SKM-1 treated with dmso at 0.1 percent for 144 hours (cell line): Measurements from ENCODE around the gene SFRP2.
A peak's percentile ranks its signal among the peaks of the same experiment; 100 is the strongest.

Source experiments
- DNase-seq: peaks from one replicate; lab custom pipeline; 2025; ENCODE audit not compliant: unreplicated experiment; lab: John Stamatoyannopoulos, UW

The SFRP2 gene

DNA sequence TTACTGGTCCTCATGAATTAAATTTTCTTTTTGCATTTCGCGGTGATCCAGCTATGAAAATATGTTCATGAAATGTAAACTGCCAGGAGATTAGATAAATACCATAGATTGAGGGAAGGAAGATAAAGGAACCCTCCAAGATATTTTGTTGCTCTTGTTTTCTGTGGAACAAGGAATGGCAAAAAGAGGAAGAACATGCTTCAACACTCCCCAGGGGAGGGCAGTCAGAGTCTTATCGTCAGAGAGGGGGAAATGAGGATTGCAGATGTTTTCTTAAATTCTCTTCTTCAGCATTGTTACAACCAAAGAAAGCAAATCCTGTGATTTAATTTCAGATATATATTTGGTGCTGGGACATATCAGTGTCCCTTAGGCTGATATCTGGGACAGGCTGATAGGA lies 9.5 kb upstream of the SFRP2 start:
- DNase-seq = no peak

DNA sequence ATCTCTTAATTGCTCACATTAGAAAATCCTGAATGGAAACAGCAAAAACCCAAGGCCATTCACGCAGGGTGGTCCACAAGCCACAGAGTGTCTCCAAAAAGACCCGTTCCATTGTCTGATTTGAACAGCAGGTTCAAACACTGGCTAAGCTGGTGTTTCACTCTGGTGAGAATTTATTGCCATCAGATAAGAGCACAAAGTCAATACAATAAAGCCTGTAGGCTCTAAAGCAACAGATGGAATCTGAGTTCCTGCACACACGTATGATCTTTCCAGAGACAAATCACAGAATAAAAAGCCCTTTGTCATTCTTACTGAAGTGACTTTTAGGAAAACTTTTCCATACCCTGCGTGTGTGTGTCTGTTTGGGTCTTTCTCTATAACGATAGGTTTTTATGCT lies 5.1 kb upstream of the SFRP2 start:
- no peak for DNase-seq

DNA sequence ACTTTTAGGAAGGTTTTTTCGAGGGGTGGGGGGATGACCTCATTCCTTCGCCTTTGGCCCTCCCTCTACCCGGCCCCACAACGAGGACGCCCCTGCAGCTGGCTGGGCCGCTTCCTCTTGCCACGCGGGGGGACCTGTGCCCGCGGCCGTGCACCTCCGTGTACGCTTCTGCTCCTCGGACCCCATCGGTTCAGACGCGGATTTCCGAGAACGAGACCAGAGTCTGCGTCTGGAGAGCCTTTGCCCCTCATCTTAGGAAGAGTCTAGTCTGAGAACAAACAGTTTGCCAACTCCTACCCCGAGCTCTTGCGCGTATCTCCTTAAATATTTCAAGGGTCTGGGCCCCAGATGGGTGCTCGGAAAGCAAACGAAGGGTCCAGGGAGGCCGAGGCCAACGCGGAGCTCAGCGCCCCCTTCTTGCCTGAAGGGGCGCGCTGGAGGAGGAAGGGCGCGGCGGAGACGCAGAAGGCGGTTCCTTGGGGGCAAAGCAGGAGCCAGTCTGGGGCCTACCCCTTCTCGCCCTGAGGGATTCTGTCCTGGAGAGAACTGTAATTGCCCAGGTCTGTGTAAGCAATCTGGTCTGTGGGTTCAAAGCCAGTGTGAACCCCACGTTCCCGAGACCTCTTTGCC lies 3.9 kb upstream of the SFRP2 start:
- DNase-seq = no peak

- no peak for DNase-seq
Observed at GRCh38 chr4:153791746-153792617, 3.1 kb upstream of the SFRP2 start.

GRCh38 chr4:153790962-153791551 lies 2.2 kb upstream of the SFRP2 start:
- no peak for DNase-seq

DNA sequence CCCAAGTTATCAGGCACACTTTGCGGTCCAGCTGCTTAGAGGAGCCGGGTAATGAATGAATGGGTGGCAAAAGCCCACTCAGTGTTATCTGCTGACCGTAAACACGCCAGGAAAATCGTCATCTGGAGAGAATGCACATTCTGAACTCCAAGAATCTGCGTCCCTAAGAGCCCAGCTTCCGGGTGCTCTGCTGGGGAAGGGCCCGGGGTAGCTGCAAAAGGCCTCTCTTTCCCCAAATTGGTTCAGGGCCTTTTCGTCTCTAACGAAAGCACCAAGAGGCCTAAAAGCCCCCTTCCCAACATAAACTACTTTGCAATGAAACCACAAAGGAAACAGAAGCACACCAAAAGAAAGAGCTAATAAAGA lies 1.6 kb upstream of the SFRP2 start:
- DNase-seq = no peak

DNA sequence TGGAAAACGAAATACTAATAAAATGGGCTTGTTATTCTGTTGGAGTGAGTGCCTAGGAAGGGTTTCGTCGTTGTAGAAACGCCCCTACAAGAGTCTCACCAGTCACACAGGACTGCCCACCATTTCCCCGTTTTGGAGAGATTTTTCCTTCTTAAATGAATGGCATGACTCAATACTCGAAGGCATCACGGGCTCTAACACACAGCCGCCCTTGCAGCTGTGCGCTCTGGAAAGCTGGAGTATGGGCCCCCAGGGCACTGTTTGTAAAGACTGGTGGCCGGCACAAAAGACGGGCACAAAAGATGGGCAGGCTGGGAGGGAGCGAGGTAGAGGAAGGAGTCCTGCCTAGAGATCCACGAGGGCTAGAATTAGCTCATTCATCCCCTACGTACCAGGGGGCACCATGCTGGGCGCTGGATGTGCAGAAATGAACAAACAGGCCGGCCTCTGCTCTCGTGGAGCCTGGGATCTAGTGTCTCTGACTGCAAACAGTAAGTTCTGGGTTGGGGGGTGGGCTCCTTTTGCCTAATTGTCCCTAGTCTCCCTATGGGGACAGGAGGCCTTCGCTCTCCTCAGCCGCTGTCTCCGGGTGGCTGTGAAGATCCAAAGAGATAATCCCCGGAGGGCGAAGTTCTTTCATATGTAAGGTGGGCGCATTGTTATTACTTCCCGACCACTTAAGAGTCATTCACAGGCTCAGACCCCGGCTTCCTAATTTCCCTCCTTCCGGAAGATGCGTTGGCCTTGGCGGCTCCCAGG lies 1.0 kb upstream of the SFRP2 start:
- no peak for DNase-seq

GRCh38 chr4:153788051-153788412 lies 851 bp downstream of the SFRP2 start:
- DNase-seq = no peak

DNA sequence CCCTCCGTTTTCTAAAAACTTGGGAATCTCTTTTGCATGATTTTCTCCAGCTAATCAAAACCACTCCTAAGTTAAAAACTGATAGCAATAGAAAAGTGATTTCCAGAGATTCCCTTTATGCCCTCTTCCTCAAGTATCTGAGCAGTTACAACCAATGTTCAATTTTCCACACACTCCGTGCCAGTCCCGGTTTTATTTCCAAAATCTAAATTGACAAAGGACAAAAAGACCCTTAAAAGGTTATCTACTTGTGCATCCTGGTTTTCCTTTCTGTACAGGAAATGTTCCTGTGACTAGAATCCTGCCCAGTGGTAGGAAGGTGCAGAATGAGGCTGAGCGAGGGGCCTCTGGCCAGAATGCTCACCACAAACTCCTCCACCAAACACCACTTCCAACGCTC lies 1.3 kb downstream of the SFRP2 start:
- DNase-seq = no peak

DNA sequence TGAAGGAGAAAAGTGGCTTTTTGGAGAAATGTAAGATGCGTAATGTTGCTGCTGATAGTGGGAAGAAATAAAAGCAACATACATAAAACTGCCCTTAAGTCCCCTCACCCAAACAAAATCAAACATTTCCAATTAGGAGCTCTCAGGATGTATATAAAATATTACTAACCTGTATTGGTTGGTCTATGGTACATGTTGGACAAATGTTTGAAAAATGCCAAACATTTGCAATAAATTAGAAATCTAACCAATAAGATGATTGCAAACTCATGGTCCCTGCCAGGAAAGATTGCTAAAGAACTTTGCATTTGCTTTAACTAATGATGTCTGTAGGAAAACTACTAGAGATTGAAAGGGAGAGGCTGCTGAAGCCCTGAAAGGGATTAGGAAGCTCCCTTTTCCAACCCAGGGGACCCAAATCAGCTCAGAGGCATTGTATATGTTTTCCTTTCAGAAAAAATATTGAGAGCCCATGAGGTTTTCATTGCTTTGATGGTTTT lies 1.8 kb downstream of the SFRP2 start:
- no peak for DNase-seq

DNA sequence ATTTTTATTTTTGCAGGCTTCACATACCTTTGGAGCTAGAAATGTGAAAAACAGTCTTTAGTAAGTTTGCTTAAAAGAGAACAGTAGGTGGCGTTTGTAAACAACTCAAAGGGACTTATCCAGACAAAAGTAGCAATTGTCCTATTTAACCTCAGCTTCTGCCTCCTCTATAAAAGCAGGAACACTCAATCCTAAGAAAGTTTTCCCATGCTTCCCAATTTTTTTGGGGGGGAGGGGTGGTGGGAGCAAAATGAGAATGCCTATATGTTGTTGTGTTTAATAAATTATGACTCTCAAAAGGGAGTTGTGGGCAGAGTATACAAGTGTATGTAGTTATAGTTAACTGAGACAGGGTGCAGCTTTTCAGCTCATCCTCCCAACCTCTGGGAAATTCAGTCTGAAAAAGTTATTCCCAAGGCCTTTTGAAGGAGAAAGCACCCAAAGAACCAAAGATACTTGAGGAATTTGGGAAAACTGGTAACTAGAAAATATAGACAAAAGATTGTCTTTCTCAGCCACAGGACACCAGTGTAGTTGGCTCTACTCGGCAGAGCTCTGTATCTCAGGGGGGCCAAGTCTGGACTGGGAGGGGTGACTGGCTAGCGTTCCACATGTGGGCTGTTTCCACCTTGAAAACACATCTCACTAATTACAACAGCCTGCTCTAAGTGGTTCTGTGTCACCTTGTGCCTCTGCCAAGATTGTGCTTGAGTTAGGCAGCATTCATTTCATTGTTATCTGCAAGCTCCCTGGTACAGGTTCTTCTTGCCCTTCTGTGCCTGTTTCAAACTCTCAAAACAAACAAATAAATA lies 2.8 kb downstream of the SFRP2 start:
- peak; percentile 38 for DNase-seq

DNA sequence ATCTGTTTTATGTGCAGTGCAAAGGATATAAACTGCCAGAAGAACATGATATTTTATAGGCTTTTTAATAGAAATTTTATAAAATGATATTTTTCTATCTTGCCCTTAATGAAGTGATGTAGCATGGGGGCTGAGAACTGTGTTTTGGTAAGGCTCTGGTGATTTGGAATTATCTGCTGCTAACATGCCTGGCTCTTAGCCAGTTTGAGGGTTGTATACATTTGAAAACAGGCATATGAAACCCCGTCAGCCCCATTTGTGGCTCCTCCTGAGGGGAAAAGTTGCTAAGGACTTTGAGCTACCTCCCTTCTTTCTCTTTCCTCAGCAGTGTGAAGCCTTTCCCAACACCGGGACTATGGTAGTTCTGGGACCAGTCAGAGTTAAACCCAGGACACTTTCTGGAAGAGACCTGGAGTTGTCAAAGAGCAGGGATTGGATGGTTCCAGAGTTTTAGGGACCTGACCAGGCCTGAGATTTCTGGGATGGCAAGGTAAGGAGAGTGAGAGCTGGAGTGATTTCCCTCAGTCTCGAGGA lies 4.7 kb downstream of the SFRP2 start:
- no peak for DNase-seq

- no peak for DNase-seq
Observed at GRCh38 chr4:153782581-153782980, 6.3 kb downstream of the SFRP2 start.

DNA sequence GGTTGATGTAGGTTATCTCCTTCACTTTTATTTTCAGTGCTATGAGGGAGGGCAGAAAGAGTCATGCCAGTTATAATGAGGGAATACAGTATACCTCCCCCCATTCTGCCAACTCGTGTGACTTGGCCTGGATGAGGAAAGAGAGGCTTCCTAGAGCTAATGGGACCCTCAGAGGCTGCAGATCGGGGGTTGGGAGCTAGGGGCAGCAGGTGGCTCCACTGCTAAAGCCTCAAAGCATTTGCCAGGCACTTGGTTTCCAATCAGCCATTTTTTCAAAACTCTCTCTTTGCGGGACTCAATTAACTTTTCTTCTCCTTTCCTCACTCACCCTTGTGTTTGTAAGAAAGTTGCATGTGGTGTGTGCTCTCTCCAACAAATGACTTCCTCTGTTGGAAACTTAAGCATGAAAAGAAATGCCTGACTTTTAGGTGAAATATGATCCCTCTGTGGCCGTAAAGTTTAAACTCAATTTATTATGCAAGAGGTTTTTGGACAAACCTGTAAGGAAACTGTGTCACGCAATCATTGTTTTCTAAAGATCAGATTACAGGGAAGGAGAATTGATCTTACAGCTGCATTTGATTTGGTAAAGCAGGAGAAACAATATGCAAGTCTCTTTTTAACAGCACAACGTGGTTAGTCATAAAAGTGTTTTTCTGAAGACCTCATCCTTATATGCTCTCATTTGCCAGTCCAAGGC lies 7.0 kb downstream of the SFRP2 start:
- DNase-seq = no peak

DNA sequence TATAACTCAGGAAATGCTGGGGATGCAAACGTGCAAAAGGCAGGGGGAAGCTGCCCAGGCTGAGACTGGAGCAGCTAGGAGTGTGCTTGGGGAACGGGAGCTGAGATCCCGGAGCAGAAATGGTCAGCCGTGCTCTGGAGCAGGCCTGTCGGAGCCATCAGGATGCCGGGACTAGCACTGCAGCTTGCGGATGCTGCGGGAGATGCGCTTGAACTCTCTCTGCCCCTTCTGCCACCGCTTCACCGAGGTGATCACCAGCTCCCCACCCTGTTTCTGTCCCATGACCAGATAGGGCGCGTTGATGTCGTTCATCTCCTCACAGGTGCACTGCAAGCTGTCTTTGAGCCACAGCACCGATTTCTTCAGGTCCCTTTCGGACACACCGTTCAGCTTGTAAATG lies 7.6 kb downstream of the SFRP2 start:
- DNase-seq = no peak

GRCh38 chr4:153780876-153781275 lies 8.0 kb downstream of the SFRP2 start:
- DNase-seq = no peak

DNA sequence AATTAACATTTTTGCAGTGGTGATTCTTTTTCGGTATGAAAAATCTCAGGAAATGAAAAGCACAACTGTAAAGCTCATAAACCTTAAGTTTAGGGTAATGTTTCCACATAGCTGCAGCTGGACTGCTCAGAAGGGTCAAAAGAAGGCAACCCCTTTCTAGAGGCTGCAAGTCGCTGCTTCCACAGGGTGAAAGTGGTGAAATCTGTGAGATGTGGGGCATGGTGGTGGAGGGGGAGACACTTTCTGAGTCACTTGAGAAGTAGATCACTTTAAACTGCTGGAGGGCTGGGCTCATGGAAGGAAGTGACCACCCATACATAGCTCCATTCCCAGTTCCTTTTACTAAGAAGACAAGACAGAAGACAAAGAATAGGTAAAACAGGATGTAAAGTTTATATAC lies 8.7 kb downstream of the SFRP2 start:
- DNase-seq = no peak

- DNase-seq = no peak
Observed at GRCh38 chr4:153778383-153778782, 10.5 kb downstream of the SFRP2 start.

GRCh38 chr4:153777421-153777820 lies 11.5 kb downstream of the SFRP2 start:
- DNase-seq = no peak

DNA sequence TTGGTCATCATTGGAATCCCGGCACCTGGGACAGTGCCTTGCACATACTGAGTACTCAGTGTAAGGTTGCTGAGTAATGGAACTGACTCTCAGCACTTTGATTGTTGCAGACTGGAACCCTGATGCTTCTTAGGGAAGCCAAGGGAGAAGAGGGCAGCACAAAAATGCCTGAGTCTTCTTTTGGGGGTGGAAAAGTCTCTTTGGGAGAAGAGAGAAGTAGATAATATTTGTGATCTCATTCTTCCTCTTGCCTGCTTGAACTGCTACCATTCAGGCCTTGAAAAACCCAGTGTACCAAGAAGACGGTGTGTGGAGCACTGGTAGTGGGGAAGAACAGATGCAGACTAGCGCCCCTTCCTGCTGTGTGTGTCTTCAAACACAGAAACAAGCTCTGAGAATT lies 12.3 kb downstream of the SFRP2 start:
- no peak for DNase-seq
